ENCODE measurements around the gene TBC1D10B.

GRCh38 chr16:30416047-30416603, 45.8 kb upstream of the TBC1D10B start:
- TF ChIP-seq, protein P1, sequence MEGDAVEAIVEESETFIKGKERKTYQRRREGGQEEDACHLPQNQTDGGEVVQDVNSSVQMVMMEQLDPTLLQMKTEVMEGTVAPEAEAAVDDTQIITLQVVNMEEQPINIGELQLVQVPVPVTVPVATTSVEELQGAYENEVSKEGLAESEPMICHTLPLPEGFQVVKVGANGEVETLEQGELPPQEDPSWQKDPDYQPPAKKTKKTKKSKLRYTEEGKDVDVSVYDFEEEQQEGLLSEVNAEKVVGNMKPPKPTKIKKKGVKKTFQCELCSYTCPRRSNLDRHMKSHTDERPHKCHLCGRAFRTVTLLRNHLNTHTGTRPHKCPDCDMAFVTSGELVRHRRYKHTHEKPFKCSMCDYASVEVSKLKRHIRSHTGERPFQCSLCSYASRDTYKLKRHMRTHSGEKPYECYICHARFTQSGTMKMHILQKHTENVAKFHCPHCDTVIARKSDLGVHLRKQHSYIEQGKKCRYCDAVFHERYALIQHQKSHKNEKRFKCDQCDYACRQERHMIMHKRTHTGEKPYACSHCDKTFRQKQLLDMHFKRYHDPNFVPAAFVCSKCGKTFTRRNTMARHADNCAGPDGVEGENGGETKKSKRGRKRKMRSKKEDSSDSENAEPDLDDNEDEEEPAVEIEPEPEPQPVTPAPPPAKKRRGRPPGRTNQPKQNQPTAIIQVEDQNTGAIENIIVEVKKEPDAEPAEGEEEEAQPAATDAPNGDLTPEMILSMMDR (IDR thresholded peaks at IDR 0.05 in 2 of 3, conservative IDR thresholded peaks at IDR 0.05 in 1 of 3; ENCODE audit: insufficient read depth in 2 of 3, low read depth in 1 of 3, low read length in 3 of 3), result no peak
- TF ChIP-seq, protein P2, sequence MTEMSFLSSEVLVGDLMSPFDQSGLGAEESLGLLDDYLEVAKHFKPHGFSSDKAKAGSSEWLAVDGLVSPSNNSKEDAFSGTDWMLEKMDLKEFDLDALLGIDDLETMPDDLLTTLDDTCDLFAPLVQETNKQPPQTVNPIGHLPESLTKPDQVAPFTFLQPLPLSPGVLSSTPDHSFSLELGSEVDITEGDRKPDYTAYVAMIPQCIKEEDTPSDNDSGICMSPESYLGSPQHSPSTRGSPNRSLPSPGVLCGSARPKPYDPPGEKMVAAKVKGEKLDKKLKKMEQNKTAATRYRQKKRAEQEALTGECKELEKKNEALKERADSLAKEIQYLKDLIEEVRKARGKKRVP (CRISPR knock-in tag; IDR thresholded peaks at IDR 0.05), result no peak
- no peak for TF ChIP-seq SETDB1 (IDR thresholded peaks at IDR 0.05; ENCODE audit: low read length)
- TF ChIP-seq EZH2 (IDR thresholded peaks at IDR 0.05; ENCODE audit: borderline replicate concordance, low read depth, low read length), result no peak

All from K562 (cell line).